ENCODE results near the gene S100A8.

GRCh38 chr1:153396461-153396860, 5.6 kb upstream of the S100A8 start:
- TF ChIP-seq CTCF (conservative IDR thresholded peaks at IDR 0.05; ENCODE audit: low read depth, low read length) (no peak), EZH2 (IDR thresholded peaks at IDR 0.05; ENCODE audit: borderline replicate concordance, low read depth, low read length, poor library complexity, severe bottlenecking) (no peak)
